Fibroblast of the conjunctiva (primary cell): ENCODE measurements around the gene GPS1.

Source experiments
- DNase-seq: peaks from one replicate; pipeline ENCODE4 v3.0.0-alpha.2; 2010; ENCODE audit warnings: low read depth

Gene GPS1

GRCh38 chr17:82079001-82079677 is 27.4 kb downstream of the GPS1 start:
- no peak for DNase-seq

GRCh38 chr17:82080048-82080788 is 28.5 kb downstream of the GPS1 start:
- no peak for DNase-seq

- no peak for DNase-seq
Measured at GRCh38 chr17:82080789-82081464, 29.2 kb downstream of the GPS1 start.

GRCh38 chr17:82081546-82081945 is 29.8 kb downstream of the GPS1 start:
- no peak for DNase-seq

GRCh38 chr17:82081966-82082365 is 30.3 kb downstream of the GPS1 start:
- no peak for DNase-seq

GRCh38 chr17:82082456-82082855 is 30.8 kb downstream of the GPS1 start:
- no peak for DNase-seq

- DNase-seq, result no peak
Measured at GRCh38 chr17:82083009-82083408, 31.3 kb downstream of the GPS1 start.

- DNase-seq, result no peak
Measured at GRCh38 chr17:82083533-82084359, 32.0 kb downstream of the GPS1 start.

GRCh38 chr17:82084373-82085030 is 32.8 kb downstream of the GPS1 start:
- no peak for DNase-seq

GRCh38 chr17:82085031-82085861 is 33.5 kb downstream of the GPS1 start:
- DNase-seq, result no peak

GRCh38 chr17:82085931-82086764 is 34.5 kb downstream of the GPS1 start:
- DNase-seq, result no peak

GRCh38 chr17:82086941-82087906 is 35.5 kb downstream of the GPS1 start:
- DNase-seq, result no peak

GRCh38 chr17:82087961-82088837 is 36.5 kb downstream of the GPS1 start:
- DNase-seq, result no peak

GRCh38 chr17:82088838-82089722 is 37.4 kb downstream of the GPS1 start:
- DNase-seq, result no peak

GRCh38 chr17:82089723-82090548 is 38.2 kb downstream of the GPS1 start:
- DNase-seq, result no peak
